Caco-2 (cell line): ENCODE data around the gene SEC22A. TPM values are rescaled to one million over a fixed set of nuclear protein-coding genes. Genes with fewer than 3 reads are reported as not detected.

Experiments
- BruUV-seq: library from RNA; stranded (reverse); fragments of 400-500 nt; replicated peaks from 2 replicates; lab custom pipeline; 2021; lab: Mats Ljungman, UMichigan
- CTCF ChIA-PET: fragments of 300-600 bp; sonication (Branson Sonifier 250); formaldehyde crosslinking; loops from one replicate; lab custom pipeline; 2022; ENCODE audit warnings: antibody characterized with exemption; lab: Charles Lee
- POLR2A ChIA-PET: fragments of 300-600 bp; sonication (Branson Sonifier 250); formaldehyde crosslinking; loops from one replicate; lab custom pipeline; 2022; ENCODE audit warnings: antibody characterized with exemption; lab: Charles Lee
- DNase-seq, 2 experiments: peaks; one replicate each; pipeline versions ENCODE4 v3.0.0 to v3.0.0-alpha.2; 2020 to 2022
- H3K27me3 ChIP-seq: replicated peaks from 2 replicates; pipeline ENCODE4 v1.6.0; 2011; ENCODE audit warnings: low read length; ENCODE audit not compliant: control insufficient read depth, insufficient read depth
- H3K36me3 ChIP-seq: 2 replicates; pipeline ENCODE4 v1.5.1; 2011; ENCODE audit warnings: low read length; ENCODE audit not compliant: control insufficient read depth, insufficient read depth
- H3K4me1 ChIP-seq: fragments of 250-450 bp; sonication (Bioruptor Pico); 2 replicates; pipeline ENCODE4 v1.5.1; 2020; ENCODE audit warnings: mild to moderate bottlenecking
- H3K4me3 ChIP-seq: 2 replicates; pipeline ENCODE4 v1.5.1; 2011; ENCODE audit warnings: low read depth, mild to moderate bottlenecking, control low read depth, low read length
- H3K9me3 ChIP-seq: fragments of 250-450 bp; sonication (Bioruptor Pico); 2 replicates; pipeline ENCODE4 v1.5.1; 2020; ENCODE audit warnings: mild to moderate bottlenecking, moderate library complexity
- H3K27ac Mint-ChIP-seq: one replicate; pipeline ENCODE4 v1.8.0; 2022; ENCODE audit warnings: mixed read lengths; ENCODE audit not compliant: unreplicated experiment
- H3K27me3 Mint-ChIP-seq: one replicate; pipeline ENCODE4 v1.8.0; 2022; ENCODE audit warnings: mixed read lengths; ENCODE audit not compliant: insufficient read depth, unreplicated experiment
- H3K36me3 Mint-ChIP-seq: one replicate; pipeline ENCODE4 v1.8.0; 2022; ENCODE audit warnings: mild to moderate bottlenecking, mixed read lengths; ENCODE audit not compliant: insufficient read depth, unreplicated experiment
- H3K4me1 Mint-ChIP-seq: one replicate; pipeline ENCODE4 v1.8.0; 2022; ENCODE audit warnings: low read depth, mixed read lengths; ENCODE audit not compliant: unreplicated experiment
- H3K4me3 Mint-ChIP-seq: one replicate; pipeline ENCODE4 v1.8.0; 2022; ENCODE audit warnings: mild to moderate bottlenecking, moderate library complexity, mixed read lengths; ENCODE audit not compliant: unreplicated experiment
- H3K9me3 Mint-ChIP-seq: one replicate; pipeline ENCODE4 v1.8.0; 2022; ENCODE audit warnings: mixed read lengths; ENCODE audit not compliant: unreplicated experiment
- CTCF ChIP-seq, 2 experiments: fragments of 200-600 bp in 1 of 2; IDR thresholded peaks; 1 replicate in 1 of 2; 2 replicates in 1 of 2; pipeline versions ENCODE4 v1.5.1 to v1.8.0; 2011 to 2022; ENCODE audit warnings: antibody characterized with exemption in 1 of 2, control low read depth in 1 of 2, inconsistent platforms in 1 of 2, low read depth in 1 of 2, low read length in 1 of 2, mild to moderate bottlenecking in 1 of 2, moderate library complexity in 1 of 2; ENCODE audit not compliant: insufficient read depth in 1 of 2, severe bottlenecking in 1 of 2, unreplicated experiment in 1 of 2
- intact Hi-C: fragments of 100-400 bp; cut with micrococcal nuclease; formaldehyde crosslinking; loops from one replicate; pipeline ENCODE4 v1.10.0; 2022; ENCODE audit not compliant: unreplicated experiment
- total RNA-seq: library from RNA; stranded (reverse); gene quantifications from 2 replicates; pipeline ENCODE4 v1.2.3, GENCODE V29; 2022

SEC22A gene
- total RNA-seq, 1 experiment from 2014 or later, result 17.7 TPM

DNA sequence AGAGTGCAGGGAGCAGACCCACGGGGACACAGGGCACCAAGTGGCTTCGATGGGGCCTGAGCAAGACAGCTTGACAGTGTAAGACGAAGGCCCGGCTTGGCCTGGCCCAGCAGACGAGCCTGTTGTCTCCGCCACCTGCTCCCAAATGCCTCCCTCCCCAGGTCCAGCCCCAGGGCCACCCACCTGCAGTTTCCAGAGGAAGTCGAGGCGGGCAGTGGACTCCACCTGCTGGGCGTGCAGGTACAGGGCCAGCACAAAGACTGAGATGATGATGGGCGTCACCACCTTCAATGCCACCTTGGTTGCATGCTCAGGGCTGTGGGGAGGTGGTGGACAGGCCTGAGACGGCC, 94.1 kb downstream of the SEC22A start:
- no TSS peak for BruUV-seq
- intact Hi-C loops, result no loop called here

DNA sequence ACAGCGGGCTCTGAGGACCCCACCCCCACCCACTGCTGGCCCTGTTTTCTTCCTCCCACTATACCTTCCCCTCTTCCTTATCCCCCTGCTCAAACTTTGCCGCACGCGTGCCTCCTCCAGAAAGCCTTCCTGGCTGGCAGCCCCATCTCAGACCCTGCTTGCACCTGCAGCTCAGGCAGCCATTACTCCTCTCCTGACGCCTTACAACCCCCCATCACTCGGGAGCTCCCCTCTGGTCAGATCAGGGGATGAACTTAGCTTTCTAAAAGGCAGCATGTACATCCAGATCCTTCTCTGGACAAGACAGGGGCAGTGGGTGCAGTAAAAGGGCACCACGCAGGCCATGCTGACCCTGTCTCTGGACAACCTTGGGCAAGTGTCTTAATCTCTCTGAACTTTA, 94.5 kb downstream of the SEC22A start:
- Histone ChIP-seq H3K27me3 (no peaks in the 10 kb centered on the region), H3K4me3 (no peak overlapping the region), H3K4me1 (no peaks in the 10 kb centered on the region), H3K36me3 (no peaks in the 10 kb centered on the region), H3K9me3 (no peaks in the 10 kb centered on the region)
- ChIA-PET POLR2A (no interaction called here), CTCF (no interaction called here)
- no peaks in the 10 kb centered on the region for H3K36me3 Mint-ChIP-seq
- H3K9me3 Mint-ChIP-seq, result no peaks in the 10 kb centered on the region
- intact Hi-C loops, result no loop called here
- TF ChIP-seq CTCF (IDR thresholded peaks at IDR 0.05; ENCODE audit: insufficient read depth in 1 of 2, low read depth in 1 of 2, low read length in 1 of 2, severe bottlenecking in 1 of 2, unreplicated experiment in 1 of 2), result no peak
- no peak overlapping the region for H3K27ac Mint-ChIP-seq
- no peak for DNase-seq
- peaks cover 19% of the 10 kb centered on the region for H3K27me3 Mint-ChIP-seq
- no TSS peak for BruUV-seq
- H3K4me1 Mint-ChIP-seq, result no peaks in the 10 kb centered on the region
- H3K4me3 Mint-ChIP-seq, result no peak overlapping the region

More for the DNA sequence above, 94.1 kb downstream of the SEC22A start:
- H3K9me3 ChIP-seq, result no peaks in the 10 kb centered on the region
- ChIA-PET POLR2A (no interaction called here), CTCF (no interaction called here)
- H3K4me1 ChIP-seq, result no peaks in the 10 kb centered on the region
- no peak overlapping the region for H3K4me3 ChIP-seq
- Mint-ChIP-seq H3K4me1 (no peaks in the 10 kb centered on the region), H3K36me3 (no peaks in the 10 kb centered on the region), H3K27ac (no peak overlapping the region), H3K27me3 (peaks cover 19% of the 10 kb centered on the region), H3K9me3 (no peaks in the 10 kb centered on the region), H3K4me3 (no peak overlapping the region)
- DNase-seq, result no peak
- TF ChIP-seq CTCF (IDR thresholded peaks at IDR 0.05; ENCODE audit: insufficient read depth in 1 of 2, low read depth in 1 of 2, low read length in 1 of 2, severe bottlenecking in 1 of 2, unreplicated experiment in 1 of 2), result no peak
- no peaks in the 10 kb centered on the region for H3K27me3 ChIP-seq
- no peaks in the 10 kb centered on the region for H3K36me3 ChIP-seq

GRCh38 chr3:123296836-123297626, 95.3 kb downstream of the SEC22A start:
- intact Hi-C loops, result no loop called here
- no peak for DNase-seq
- CTCF ChIA-PET, result no interaction called here
- Histone ChIP-seq H3K4me3 (no peak overlapping the region), H3K36me3 (no peaks in the 10 kb centered on the region), H3K4me1 (no peaks in the 10 kb centered on the region), H3K27me3 (no peaks in the 10 kb centered on the region), H3K9me3 (no peaks in the 10 kb centered on the region)
- TF ChIP-seq CTCF (IDR thresholded peaks at IDR 0.05; ENCODE audit: insufficient read depth in 1 of 2, low read depth in 1 of 2, low read length in 1 of 2, severe bottlenecking in 1 of 2, unreplicated experiment in 1 of 2), result no peak
- no TSS peak for BruUV-seq
- Mint-ChIP-seq H3K9me3 (no peaks in the 10 kb centered on the region), H3K4me3 (no peak overlapping the region), H3K36me3 (no peaks in the 10 kb centered on the region), H3K27me3 (peaks cover 19% of the 10 kb centered on the region), H3K27ac (no peak overlapping the region), H3K4me1 (no peaks in the 10 kb centered on the region)
- POLR2A ChIA-PET, result no interaction called here
